GM19455 (cell line): ENCODE results near the gene TGM6.

Experiments used
- ATAC-seq: cut with Tn5 transposase; IDR thresholded peaks from one replicate; pipeline ENCODE4 v1.9.1; 2021; ENCODE audit not compliant: unreplicated experiment

The TGM6 gene

DNA sequence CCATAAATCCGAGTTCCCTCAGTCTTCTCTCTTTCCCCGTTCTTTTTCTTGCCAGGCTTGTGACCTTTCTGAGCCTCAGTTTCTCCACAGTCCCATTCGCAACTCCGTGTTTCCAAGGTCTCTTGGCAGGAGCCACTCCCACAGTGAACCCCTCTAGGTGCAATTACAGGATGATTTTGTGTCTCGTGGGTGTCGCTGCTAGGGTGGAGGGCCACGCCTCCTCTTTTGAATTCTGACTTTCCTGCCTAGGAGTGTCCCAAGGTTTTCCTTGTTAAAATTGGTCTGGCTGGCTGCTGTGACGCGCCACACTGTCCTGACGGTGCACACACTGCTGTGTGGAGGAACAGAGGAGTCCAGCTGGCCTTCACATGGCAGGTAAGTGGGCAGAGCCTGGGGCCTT lies at the start of gene TGM6:
TGM6 (plus strand) TSS at position 301 of the 400 bp plus-strand sequence; CDS start at position 369, 68 bp downstream.
- no peak for ATAC-seq

DNA sequence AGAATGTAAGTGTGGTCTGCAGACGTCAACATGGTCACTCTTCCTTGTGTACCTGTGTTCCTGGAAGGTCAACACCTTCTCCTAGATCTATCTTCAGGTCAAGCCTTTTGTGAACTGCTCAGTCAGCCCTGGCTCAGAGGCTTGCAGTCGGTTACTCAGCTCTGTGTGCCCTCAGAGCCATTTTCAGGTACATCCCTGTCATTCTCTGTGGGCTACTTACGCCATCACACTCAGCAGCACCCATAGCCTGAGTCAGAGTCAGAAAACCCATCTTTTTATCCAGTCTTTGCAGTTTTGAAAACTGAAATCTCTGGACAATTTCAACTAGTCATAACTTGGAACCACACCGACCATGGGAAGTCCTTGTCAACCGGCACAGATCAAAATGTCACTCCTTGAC lies 49.6 kb upstream of the TGM6 start:
- no peak for ATAC-seq

DNA sequence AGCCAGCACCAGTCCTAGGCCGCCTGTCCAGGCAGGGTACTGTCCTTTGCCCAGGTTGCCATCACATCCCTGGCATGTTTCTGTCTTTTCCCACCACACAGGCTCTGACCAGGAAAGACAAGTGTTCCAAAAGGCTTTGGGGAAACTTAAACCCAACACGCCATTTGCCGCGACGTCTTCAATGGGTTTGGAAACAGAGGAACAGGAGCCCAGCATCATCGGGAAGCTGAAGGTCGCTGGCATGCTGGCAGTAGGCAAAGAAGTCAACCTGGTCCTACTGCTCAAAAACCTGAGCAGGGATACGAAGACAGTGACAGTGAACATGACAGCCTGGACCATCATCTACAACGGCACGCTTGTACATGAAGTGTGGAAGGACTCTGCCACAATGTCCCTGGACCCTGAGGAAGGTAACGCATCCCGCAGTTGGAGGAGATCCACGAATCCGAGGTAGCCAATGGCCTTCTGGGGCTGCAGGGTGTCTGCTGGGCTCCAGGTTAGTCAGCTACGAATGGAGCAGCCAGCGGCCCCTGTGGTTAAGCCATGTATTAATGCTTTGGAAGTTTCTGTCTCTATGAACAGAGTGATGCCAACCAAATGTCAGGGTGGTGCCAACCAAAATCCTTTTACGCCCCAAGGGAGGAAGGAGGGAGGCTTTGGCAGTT lies 48.7 kb upstream of the TGM6 start:
- no peak for ATAC-seq

DNA sequence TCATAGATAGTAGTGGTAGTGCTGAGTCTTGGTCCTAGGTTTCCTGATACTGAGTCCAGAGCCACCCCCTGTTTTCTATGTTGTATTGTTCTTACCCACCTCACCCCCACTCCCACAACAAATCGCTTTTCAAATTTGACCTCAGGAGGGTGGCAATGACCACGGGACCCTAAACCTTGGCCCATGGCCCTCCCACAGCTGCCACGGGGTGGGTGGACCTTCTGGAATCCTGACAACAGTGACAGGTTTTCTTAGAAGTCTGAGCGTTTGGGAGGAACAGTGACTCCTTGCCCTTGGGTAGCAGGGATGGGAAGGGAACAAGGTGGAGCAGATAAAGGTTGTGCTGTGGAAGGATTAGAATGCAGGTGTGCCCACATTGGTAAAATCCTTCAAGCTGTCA lies 48.0 kb upstream of the TGM6 start:
- no peak for ATAC-seq

DNA sequence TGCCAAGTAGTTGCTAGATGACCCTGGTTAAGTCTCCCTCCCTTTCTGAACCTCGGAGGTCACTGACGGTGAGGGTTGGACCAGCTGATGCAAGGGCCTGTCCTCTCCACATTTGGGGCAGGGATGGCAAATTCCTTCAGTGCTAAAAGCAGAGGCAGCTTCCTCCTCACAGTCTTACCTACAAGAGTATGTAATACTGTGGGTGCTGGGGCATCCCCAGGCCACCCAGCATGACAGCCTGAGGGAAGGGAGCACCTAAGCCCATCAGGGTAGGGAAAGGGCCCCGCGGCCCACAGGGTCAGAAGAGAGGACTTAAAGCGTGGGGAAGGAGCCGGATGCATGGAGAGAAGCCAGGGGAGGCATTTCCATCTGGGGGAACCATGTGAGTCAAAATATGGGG lies 46.9 kb upstream of the TGM6 start:
- no peak for ATAC-seq

DNA sequence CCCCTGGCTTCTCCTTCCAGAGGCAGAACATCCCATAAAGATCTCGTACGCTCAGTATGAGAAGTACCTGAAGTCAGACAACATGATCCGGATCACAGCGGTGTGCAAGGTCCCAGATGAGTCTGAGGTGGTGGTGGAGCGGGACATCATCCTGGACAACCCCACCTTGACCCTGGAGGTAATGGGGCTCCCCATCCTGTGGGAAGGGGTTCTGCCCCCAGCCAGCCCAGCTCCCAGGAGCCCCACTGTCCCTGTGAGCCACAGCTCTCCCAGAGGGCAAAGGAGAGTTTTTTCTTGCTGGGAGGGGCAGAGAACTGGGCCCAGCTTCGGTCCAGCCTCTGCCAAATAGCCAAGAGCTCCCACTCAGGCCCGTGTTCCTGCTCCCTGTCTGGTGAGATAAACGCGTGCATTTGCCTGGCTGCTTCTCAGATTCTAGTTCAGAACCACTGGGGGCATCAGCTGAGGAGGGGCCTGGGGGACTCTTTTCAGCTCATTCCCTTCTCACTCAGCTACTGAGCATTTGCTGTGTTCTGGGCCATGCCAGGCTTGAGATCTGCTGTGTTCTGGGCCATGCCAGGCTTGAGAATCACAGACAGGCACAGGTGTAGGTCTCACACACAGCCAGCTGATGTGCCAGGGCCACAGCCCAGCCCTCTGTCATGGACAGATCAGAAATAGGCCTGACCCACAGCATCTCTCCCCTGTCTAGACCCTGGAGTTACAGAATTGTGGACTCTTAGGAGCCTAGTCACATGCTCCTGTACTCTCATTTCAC lies 45.4 kb upstream of the TGM6 start:
- no peak for ATAC-seq

DNA sequence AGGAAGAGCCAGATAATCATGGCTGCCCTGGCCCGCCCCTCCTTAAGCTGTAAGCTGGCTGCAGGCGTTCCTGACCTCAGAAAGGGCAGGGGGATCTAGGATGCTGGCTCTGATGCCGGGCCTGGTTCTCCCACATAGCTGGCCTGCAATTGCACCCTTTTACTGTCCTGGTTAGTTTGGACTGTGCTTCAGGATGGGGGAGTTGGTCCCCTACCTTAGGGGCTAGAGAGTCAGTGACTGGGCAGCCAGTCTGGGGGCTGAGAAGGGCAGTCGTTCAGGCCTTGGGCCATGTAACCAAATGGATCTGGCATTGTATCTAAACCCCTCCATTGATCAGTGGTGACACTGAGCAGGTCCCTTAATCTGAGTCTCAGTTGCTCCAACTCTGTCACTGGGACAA lies 44.2 kb upstream of the TGM6 start:
- ATAC-seq = no peak

DNA sequence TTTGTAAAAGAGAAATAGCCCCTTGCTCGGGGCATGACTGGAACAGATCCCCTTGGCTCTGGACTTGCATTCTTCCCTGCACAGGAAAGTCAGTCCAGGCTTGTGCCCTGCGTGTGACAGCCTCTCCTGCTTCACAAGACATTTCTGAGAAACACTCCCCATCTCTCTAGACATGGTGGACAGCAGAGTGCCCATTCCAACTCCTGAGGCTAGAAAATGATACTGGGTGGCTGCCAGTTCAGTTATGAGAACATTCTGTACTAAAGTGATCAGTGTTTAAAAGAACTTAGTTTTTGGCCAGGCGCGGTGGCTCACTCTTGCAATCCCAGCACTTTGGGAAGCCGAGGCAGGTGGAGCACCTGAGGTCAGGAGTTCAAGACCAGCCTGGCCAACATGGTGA lies 43.6 kb upstream of the TGM6 start:
- ATAC-seq = no peak

DNA sequence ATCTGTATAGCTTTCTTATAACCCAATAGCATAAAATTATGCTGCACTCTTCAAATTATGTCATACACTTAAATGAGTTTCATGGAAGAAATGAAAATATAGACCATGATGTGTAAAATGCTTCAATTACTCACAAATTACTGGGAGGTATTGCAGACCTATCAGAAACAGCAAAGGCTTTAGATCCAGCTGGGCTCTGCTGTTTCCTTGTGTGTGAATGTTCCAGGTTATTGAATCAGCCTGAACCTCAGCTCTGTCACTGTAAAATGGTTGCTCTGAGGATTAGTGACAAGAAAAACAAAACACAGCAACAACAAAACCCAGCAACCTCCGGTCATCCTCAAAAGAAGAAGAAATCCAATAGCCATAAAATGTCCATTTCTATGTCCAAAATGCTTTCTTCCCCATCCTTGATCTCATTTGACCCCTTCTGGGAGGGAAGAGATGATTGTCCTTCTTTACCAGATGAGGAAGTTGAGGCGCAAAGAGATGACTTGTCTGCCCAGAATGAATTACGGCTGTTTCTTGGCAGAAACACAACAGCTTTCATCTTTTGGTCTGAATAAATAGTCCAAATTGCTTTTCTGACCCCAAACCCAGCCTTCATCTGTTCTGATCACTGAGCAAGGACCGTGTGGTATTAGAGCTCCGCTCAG lies 42.2 kb upstream of the TGM6 start:
- ATAC-seq = no peak

DNA sequence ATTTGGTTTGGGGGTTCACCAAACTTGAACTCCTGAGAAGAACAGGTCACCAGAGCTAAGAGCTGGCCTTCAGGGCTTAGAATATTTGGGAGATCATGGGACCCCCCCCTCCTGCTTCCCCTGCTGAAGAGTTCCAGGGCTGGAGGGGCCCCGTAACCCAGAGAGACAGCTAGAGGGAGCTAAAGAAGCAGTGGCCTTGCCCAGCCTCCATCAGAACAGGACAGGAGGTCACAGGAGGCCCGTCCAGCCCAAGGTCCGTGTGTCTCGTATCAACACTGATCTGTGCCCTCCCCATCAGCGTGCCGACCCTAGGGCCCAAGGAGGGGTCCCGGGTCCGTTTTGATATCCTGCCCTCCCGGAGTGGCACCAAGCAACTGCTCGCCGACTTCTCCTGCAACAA lies 40.6 kb upstream of the TGM6 start:
- no peak for ATAC-seq

DNA sequence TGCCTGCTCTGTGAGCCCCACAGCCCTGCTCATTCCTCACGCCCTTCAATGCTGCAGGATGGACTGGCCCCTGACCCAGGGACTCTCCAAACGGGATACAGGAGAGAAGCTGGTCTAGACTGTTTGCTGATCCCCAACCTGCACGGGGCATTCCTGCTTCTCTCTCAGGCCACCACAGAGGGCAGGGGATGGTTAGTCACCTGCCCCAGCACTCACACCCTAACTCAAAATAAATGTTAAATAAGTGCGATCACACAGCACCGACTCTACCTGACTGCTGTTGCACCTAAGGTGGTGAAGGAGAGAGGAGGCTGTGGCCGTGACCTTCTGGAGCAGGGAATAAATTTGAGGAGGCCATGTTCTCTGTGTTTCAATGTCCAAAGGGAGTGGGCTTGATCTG lies 39.9 kb upstream of the TGM6 start:
- no peak for ATAC-seq

DNA sequence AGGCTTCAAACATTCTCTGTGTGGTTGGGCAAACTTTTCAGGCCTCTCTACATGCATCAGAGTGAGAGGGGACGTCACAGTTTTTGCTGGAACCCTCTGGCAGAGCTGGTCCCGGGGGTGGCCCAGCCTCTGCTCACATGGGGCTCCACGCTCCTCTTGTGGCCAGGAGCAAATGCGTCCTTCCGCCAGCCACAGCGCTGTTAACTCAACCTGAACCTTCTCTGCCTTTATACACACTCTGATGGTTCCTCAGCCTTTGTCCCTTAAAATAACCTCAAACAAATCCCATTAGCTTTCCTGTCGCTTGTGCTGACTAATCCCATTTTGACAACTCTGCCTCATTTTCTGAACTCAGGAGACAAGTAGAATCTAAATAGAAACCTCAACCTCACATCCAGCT lies 39.4 kb upstream of the TGM6 start:
- ATAC-seq = no peak

DNA sequence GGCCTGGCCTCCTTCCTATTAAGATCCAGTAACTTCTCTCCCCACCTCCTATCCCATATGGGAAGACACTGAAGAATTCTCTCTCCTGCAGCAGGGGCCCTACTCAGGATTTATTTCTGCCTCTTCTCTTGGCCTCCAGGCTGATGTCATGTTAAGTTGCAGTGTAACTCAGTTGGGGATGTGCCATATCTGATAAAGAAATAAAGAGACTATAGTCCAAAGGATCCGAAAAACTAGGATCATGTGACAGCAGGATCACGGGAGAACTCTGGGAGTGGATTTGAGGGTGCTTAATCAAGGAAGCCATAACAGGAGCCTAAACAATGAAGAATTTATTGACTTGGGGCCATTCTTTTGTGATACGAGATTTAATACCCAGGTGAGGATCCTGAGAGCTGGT lies 38.5 kb upstream of the TGM6 start:
- ATAC-seq = no peak

DNA sequence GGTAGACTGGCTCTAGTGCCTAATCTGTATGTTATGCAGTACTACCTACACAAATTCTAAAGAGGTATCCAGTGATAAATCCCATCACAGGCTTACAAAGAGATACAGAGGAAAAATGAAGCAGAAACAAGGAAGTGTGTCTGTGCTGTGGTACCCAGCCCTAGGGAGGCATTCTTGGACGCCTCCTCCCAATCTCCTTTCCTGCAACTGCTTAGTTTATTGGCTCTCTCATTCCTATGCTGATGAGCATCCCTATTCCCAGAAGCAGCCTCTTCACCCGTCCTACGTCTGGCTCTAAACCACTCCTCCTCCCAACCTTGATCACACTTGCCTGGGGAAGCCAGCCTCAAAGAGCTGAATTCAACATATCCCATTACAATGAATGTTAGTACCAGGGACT lies 34.5 kb upstream of the TGM6 start:
- no peak for ATAC-seq

DNA sequence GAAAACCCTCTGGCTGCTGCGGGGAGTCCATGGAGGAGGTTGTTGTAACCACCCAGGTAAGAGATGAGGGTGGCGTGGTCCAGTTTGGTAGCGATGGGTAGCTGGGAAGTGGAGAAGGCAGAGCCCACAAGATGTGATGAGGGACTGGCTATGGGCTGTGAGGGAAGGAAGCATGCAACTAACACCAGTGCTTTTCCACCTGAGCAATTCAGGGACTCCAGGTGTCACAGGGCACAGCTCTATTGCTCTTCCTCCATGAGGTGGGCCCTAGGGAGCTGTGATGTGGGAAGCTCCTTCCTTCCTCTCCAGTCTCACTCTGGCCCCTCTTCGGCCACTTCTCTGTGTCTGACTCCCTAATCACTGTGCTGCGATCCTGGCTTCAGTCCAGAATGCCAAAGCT lies 32.4 kb upstream of the TGM6 start:
- no peak for ATAC-seq

DNA sequence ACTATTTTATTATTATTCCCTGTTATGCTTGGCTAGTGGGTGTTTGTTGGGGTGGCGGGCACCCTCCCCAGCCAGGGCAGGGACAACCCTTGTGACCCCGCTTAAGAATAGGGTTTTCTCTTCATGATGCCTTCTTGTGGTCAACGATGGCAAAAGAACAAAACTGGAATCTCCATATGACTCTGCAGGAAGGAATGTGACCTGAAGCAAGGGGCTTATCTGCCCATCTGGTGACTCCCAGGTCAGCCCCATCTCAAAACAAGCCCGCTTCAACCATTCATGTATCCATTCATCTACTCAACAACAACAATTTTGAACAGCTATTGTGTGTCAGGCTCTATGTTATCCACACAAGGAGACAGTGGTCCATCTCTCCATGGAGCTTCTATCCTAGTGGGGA lies 30.9 kb upstream of the TGM6 start:
- no peak for ATAC-seq

DNA sequence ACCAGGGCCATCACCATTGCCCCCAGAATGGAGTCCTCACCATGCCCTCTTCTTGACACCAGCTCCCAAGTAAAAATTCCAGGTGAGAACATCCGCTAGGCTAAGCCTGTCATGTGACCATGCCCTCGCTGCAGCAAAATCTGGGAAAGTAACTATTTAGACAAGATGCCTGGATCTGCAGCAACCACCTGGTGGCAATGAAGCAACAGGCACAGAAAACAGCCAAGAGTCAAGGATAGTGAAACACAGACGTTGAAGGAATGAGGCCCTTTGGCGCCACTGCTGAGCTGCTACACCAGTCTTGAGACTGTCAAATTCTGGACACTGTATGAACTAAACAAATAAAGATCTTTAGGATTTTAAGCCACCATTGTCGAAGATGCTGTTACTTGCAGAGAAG lies 30.1 kb upstream of the TGM6 start:
- no peak for ATAC-seq

DNA sequence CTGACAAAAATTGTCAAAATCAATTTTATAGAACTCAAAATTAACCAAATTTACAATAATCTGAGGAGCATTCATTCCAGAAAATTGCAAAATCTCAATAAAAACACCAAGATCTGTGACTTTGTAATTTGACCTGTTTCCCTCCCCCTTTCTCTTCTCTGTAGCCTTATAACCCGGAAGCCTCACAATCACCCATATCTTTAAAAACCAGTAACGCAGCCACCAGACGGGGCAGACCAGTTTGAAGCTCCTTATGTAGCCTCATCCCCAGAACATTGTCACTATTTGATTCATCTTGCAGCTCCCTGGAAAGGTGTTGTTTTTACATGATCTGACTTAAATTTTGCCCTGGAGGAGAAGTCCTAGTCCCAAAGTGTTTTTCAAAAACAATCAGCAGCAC lies 27.5 kb upstream of the TGM6 start:
- no peak for ATAC-seq

DNA sequence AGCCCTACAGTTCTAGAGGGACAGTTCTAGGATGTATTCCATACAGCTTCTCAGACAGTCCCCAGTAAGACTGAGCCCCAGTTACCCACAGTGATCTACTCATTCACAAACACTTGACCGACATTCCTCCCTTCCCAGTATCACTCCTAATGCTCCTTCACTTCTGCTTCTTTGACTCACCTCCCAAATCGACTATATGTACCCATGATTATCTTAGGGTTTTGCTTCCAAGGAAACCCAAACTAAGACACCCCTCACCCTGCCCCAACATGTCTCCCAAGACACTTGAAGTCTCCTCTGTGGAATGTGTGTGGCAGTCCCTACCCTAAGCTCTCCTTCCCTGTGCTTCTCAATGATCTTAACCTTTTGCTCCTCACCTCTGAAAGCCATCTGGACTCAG lies 23.6 kb upstream of the TGM6 start:
- no peak for ATAC-seq

DNA sequence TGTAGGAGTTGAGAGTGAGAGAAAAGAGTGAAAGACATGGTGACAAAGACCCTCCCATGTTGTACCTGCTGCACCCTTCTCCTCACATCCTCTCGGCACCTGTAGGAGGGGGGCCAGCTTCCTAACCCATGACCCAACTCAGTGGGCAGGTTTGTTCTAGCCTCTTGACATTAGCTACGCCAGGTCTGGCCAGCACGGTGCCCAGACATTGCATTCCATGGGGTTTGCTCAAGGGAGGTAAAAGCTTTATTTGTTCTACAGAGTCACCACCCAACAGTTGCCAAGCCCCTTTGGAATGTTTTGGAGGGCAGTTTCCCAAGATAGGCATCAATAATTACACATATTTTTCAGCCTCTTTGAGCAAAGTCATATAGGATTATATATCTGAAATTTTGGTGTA lies 22.7 kb upstream of the TGM6 start:
- no peak for ATAC-seq

DNA sequence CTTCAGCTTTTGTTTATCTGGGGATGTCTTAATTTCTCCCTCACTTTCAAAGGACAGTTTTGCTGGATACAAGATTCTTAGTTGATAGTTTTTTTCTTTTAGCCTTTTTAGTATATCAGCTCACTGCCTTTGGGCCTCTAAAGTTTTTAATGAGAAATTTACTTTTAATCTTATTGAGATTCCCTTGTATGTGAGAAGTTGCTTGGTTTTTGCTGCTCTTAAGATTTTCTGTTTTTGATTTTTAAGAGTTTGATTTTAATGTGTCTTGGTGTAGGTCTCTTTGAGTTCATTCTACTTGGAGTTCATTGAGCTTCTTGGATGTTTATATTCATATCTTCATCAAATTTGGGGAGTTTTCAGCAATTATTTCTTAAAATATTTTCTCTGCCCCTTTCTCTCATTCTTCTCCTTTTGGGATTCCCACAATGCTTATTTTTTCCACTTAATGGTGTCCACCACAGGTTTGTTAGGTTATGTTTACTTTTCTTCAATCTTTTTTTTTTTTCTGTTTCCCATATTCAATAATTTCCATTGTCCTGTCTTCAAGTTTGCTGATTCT lies 19.6 kb upstream of the TGM6 start:
- ATAC-seq = no peak

DNA sequence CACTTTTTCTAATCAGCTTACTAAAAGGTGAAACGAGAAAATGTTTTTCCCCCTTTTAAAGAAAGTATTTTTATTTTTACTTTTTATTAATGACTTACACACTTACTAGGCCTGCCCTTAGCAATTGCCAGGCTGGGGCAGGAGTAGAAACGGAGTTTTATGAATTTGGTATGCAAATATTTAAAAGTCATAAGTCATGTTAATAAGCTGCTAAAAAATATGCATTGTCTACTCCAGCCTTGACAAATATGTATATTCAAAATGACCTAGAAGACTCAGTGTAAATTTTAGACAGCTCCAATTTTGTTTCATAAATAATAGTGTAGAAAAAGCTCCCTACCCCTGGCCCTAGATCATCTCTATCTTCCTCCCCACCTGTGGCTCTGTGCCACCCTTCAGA lies 17.5 kb upstream of the TGM6 start:
- no peak for ATAC-seq
